Fibroblast of pulmonary artery (primary cell): ENCODE measurements around the gene ATP8B1.

ENCODE experiments used
- DNase-seq: peaks from one replicate; pipeline ENCODE4 v3.0.0-alpha.2; 2010; ENCODE audit warnings: low read depth
- H3K4me3 ChIP-seq: replicated peaks from 2 replicates; pipeline ENCODE4 v1.5.1; 2011; ENCODE audit warnings: low read depth, mild to moderate bottlenecking, control low read depth, low read length, moderate library complexity
- CTCF ChIP-seq: IDR thresholded peaks from 2 replicates; pipeline ENCODE4 v1.5.1; 2011; ENCODE audit warnings: mild to moderate bottlenecking, control low read depth, low read length, inconsistent platforms; ENCODE audit errors: missing control alignments

The ATP8B1 gene

DNA sequence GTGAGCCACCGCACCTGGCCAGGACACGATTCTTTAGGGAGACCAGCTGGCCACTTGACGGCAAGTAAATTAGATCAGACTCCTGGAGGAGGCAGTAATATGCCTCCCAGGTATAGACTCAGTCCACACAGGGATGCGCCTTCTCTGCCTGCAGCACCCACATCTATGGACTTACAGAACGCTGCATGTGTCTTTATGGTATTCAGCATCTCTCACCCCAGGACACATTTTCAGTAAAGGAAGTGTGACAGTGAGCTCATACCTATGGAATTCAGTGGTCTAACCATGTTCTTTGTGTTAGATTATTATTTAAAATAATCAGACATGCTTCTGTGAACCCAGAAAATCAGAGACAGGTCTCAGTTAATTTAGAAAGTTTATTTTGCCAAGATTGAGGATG is 175.6 kb downstream of the ATP8B1 start:
- TF ChIP-seq CTCF, result no peak
- H3K4me3 ChIP-seq, result no peak overlapping the region
- DNase-seq, result peak; percentile 25

DNA sequence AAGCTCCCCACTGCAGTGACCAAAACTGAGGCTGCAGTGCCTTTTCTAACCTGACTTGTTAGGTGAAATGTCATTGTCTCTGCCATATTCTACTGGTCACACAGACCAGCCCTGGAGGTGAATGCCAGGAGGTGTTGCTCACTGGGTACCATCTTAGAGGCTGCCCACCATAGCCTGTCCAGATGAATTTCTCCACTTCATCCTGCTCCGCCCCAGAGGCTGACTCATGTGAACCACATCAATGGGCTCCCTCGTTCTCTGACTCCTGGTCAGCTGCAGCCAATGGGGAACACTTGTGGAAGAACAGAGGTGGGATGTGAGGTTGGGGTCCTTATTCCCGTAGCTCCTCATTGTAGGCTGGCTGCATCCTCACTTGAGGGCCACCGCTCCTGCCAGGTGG is 178.1 kb downstream of the ATP8B1 start:
- no peak for TF ChIP-seq CTCF
- no peak overlapping the region for H3K4me3 ChIP-seq
- DNase-seq, result peak; percentile 26

- DNase-seq, result peak; percentile 10
- TF ChIP-seq CTCF, result no peak
- H3K4me3 ChIP-seq, result peak overlapping the region; percentile 94
These were observed 181.9 kb downstream of the ATP8B1 start for GRCh38 chr18:57621246-57621604.

DNA sequence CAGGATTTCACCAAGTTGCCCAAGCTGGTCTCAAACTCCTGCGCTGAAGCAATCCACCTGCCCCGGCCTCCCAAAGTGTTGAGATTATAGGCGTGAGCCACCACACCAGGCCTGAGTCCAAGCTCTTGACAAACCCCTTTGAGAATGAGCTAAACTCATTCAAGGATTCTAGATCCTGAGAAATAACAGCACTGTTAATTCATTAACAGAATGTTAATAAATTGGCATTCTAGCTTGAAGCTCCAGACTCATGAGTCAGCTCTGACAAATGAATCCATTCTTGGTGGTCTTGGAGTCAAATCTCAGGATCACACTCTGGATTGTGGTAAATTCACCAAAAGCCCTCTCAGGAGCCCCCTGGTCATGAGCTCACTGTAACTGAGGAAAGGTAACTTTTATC is 183.2 kb downstream of the ATP8B1 start:
- TF ChIP-seq CTCF, result no peak
- no peak overlapping the region for H3K4me3 ChIP-seq
- DNase-seq, result no peak

GRCh38 chr18:57618910-57619309 is 184.2 kb downstream of the ATP8B1 start:
- no peak for TF ChIP-seq CTCF
- no peak for DNase-seq
- H3K4me3 ChIP-seq, result no peak overlapping the region

GRCh38 chr18:57603871-57604270 is 199.2 kb downstream of the ATP8B1 start:
- TF ChIP-seq CTCF, result no peak
- H3K4me3 ChIP-seq, result no peak overlapping the region
- no peak for DNase-seq
